DMS 273 treated with DMSO at 0.1 percent for 48 hours (cell line): ENCODE data around the gene WSCD2.

ENCODE experiments used
- DNase-seq: peaks from one replicate; lab custom pipeline; 2025; lab: John Stamatoyannopoulos, UW

Gene WSCD2

GRCh38 chr12:108128221-108129016 lies 669 bp upstream of the WSCD2 start:
- no peak for DNase-seq

DNA sequence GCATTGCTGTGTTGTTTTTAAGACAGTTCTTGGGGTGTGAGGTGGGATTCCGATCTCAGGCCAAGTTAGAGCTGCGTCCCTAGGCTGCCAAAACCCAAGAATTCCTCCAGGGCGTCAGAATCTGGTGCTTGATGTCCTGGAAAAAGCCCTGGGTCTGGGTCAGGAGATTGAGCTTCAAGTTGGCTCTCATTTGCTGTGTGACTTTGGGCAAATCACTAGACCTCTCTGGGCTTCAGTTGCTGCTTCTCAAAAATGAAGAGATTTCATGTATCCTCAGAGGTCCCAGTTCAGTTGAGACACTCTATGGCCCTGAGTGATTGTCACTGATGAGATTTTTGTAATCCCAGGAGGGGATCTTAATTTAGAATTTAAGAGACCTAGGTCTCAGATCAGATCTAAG lies 1.9 kb downstream of the WSCD2 start:
- DNase-seq = no peak

DNA sequence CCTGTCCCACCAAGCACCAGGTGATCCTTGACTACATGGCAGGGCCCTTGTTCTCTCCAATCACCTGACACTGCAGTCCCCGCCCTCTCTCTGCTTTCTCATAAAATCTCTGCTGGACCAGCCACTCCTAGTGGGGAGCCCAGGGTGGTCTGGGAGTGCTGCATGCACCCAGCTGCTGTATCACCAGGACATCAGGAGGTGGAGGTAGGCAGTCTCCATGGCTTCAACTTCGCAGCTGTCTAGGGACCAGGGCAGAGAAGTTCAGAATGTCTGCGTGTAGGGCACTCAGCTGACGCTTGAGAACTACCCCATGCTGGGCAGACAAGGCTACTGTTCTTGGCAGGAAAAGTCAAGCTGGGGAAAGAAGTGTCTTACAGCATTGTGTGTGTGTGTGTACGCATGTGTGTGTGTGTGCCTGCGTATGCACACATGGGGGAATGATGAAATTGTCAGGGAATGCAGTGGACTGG lies 2.6 kb downstream of the WSCD2 start:
- no peak for DNase-seq

DNA sequence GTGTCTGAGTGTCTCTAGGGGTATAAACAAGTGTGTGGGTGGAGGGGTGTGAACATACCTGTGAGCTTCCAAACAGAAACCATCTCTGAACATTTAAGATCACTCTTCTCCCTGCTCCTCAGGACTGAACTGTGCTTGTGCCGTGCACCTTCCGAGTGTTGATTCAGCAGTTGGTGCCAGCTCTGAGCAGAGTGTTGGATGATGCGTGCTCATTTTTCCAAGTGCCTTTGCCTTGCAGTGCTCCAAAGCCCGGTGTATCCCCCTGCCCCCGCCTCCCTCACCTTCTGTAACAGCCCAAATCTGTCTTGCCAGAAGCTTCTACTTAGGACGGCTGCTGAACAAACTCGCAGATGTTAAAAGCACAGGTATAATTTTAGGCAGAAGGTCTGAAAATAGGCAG lies 4.4 kb downstream of the WSCD2 start:
- DNase-seq = no peak

DNA sequence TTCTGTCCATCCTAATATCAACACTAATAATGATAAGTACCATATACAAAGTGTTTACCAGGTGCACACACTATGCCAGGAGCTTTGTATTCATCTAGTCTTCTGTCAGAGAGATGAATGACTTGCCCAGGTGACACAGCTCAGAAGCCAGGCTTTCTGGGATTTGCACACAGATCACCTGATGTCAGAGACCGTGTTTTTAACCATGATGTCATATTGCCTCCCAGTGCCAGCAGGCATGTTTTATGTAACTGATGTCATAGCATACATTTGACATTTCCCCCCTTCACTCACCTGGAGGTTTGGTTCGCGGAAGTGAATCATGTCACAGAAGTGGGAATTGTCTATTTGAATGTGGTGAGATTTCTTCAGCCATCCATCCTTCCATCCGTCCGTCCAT lies 5.7 kb downstream of the WSCD2 start:
- DNase-seq = no peak

DNA sequence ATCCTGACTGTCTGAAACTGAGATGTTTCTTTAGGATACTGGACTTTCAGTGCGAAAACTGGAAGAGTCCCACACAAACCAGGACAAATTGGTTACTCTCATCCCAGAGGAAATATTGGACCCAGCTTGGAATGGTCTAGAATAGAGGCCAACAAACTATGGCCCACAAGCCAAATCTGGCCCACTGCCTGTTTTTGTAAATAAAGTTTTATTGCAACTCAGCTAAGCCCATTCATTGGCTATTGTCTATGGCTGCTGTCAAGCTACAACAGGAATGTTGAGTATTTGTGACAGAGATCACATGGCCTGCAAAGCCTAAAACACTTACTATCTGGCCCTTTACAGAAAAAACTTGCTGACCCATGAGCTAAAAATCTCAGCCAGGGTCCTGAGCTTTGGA lies 6.5 kb downstream of the WSCD2 start:
- DNase-seq = no peak

DNA sequence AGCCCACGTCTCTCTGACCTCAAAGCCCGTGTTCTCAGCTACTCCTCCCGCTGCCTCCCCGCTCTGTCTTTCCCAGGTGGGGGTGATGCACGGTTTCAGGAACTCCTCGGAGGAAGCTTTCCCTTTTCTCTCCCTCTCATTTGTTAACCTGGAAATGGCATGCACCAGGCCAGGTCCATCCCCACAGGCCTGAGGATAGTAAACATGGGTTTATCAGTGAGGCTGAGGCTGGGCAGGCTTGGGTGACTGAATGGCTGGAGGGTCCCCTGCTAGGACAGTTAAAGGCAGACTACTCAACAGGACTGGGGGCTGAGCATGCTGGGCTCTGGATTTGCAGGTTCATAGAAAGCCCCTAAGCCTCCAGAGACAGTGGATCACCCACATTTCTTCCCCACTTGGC lies 7.6 kb downstream of the WSCD2 start:
- DNase-seq = no peak

DNA sequence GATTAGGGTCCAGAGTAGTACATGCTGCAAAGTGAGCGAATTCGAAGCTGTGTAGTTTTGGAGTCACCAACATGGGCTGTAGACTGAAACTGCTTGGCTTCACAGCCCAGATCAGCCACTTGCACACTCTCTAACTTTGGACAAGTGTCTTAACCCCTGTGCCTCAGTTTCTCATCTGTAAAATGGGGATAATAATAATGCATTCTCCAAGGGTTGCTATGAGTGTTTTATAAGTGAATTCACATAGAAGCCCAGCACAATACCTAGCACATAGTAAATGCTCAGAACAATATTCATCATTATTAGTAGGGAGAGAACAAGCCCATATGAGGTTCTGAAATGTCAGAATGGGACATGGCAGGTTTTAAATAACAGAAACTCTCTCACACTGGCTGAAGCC lies 10.4 kb downstream of the WSCD2 start:
- no peak for DNase-seq

DNA sequence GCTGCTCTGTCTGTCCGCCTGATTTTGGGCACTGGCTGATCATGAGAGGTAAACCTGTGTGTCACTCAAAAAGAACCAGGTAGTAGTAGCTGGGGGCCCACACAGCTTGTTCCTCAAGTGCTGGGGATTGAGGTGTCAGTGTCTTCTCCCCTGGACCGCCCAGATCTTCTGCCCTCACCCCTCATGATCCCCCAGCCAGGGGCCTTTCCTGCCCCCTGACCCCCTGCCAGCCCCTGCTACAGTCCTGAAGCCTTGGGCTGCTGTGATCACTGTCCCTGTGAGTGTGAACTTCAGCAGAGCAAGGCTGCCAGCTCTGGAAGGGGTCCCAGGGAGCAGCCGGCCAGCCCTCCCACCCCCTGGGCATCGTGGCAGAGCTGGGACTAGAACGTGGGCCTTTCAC lies 11.4 kb downstream of the WSCD2 start:
- no peak for DNase-seq

- no peak for DNase-seq
Measured at GRCh38 chr12:108141600-108142130, 12.6 kb downstream of the WSCD2 start.

DNA sequence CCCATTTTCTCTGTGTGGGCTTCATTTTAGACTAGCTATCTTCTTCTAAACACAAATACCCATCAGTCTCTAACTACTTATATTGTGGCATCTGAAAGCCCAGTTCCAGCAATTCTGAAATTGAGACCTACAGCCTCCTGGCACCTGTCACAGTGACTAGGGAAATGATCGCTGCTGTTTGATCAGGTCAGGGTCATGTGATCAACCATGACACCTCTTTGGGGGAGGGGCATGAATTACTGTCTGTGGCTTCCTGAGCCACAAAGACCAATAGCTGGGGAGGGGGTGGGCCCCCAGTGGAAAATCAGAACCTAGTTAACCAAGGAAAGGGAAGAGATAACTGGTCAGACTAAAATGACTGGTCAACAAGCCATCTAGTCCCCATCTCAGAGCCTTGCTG lies 14.1 kb downstream of the WSCD2 start:
- no peak for DNase-seq

GRCh38 chr12:108144080-108144479 lies 15.0 kb downstream of the WSCD2 start:
- DNase-seq = no peak

- no peak for DNase-seq
Measured at GRCh38 chr12:108145011-108145410, 15.9 kb downstream of the WSCD2 start.

DNA sequence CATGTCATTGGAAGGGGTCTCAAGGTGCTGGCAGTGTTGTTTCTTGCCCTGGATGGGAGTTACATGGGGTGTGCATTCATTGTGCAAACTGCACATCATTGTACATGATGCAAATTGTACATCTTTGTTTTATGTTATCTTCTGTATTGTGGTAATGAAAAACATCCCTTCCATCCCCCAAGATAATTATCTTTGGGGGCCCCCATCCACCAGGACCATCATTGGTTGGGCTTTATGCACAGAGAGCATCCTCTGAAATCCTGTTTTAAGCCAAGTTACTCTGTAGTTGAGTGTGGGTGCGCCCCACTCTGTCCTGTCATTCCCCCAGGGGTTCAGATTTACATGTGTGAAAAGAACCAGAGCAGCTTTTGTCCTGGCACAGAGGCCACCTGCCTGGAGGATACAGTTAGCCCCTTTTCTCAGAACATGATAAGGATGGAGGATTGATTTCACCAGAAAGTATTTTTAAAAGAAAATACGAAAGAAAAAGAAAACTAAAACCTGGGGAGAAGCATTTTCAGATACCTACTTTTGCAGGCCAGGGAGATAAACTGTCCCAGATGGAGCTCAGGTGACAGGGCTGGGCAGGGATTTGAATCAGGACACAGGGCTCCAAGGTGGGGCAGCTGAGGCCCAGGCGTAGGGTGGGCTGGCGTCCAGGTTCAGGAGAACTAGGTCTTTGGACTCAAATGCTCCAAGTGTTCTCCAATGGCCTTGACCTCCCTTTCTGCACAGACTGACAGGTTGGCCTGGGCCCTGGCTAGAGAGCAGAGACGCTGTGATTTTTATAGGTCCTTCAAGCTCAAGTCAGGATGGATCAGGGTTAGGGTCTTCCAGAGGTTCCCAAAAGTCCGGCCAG lies 17.2 kb downstream of the WSCD2 start:
- DNase-seq = no peak

- no peak for DNase-seq
Measured at GRCh38 chr12:108147279-108147678, 18.2 kb downstream of the WSCD2 start.

DNA sequence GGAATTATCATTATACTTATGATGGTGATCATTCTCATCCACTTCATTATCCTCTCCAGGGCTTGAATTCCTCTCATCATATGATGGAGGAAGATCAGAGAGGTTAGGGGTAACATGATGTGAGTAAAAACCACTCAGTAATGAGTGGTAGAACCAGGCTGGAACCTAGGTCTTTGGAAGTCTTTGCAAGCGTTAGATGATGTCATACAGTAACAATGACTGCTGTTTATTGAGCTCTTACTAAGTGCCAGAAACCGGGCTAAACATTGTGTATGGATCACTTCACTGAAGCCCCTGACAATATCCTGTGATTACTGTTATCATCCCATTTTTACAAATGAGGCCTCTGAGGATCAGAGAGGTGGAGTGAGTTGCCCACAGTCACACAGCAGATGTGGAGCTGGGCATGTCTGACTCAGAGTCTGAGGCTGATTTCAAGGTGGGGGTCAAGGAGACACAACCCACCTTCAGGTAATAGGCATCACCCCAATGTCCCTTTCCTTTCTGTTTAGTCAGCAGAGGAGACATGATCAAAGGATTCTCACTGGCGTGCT lies 19.5 kb downstream of the WSCD2 start:
- no peak for DNase-seq

GRCh38 chr12:108150436-108150835 lies 21.3 kb downstream of the WSCD2 start:
- no peak for DNase-seq

GRCh38 chr12:108151533-108152169 lies 22.6 kb downstream of the WSCD2 start:
- DNase-seq = no peak

GRCh38 chr12:108152170-108152538 lies 23.1 kb downstream of the WSCD2 start:
- no peak for DNase-seq

GRCh38 chr12:108156717-108157116 lies 27.6 kb downstream of the WSCD2 start:
- DNase-seq = no peak

DNA sequence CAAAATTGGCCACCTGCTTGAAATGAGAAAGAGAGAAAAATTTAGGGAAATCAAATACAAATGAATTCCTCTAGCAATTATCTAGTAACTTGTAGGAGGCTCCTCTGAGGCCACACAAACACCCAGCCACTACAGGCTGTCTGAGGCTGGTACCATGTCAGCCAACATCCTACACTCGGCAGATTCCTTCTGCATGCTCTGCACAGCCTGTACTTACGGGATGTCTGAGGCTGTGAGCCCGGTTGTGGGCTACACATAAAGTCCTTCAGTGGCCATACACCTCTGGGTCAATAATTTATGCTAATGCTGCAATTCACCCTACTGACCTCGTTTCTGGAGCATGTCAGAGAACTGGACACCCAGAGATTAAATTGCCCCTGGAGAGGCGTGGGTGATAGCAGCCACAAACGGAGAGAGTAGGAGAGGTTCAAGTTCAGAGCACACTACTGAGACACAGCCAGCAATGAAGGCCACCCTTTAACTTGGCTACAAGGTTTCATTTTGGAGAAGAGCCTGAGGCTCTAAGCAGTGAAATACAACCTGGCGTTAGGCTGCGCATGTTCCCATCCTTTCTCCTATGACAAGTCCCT lies 28.9 kb downstream of the WSCD2 start:
- DNase-seq = no peak

GRCh38 chr12:108162207-108162606 lies 33.1 kb downstream of the WSCD2 start:
- DNase-seq = no peak
